Measurements from ENCODE around the gene MRPL45.
"Not testable (repeated sequence)": the region's sequence is repeated elsewhere in the genome, so short reads cannot be mapped to it uniquely, and the experiment has no call there.

The MRPL45 gene

GRCh38 chr17:38295602-38296365 lies 1.2 kb upstream of the MRPL45 start:
- DNase-seq (ENCODE audit: low spot score in 2 of 2); in situ Hi-C loops (cut with MboI; ENCODE audit: low sequenced_read_pairs); H3K4me1 ChIP-seq; H3K27me3 ChIP-seq (ENCODE audit: low read depth); H3K36me3 ChIP-seq (replicated peaks); H3K9me3 ChIP-seq; H3K4me3 ChIP-seq: not testable (repeated sequence)

GRCh38 chr17:38315497-38315896 lies 18.5 kb downstream of the MRPL45 start:
- DNase-seq (ENCODE audit: low spot score in 2 of 2): no peak
- H3K4me3 ChIP-seq: no peak overlapping the region
- no peaks in the 10 kb centered on the region for H3K27me3 ChIP-seq (ENCODE audit: low read depth)
- in situ Hi-C loops (cut with MboI; ENCODE audit: low sequenced_read_pairs): no loop called here
- no peaks in the 10 kb centered on the region for H3K9me3 ChIP-seq
- H3K36me3 ChIP-seq (replicated peaks): peaks cover 24% of the 10 kb centered on the region
- no peaks in the 10 kb centered on the region for H3K4me1 ChIP-seq

- peaks cover 31% of the 10 kb centered on the region for H3K36me3 ChIP-seq (replicated peaks)
- H3K9me3 ChIP-seq: no peaks in the 10 kb centered on the region
- no peak for DNase-seq (ENCODE audit: low spot score in 2 of 2)
- no peak overlapping the region for H3K4me3 ChIP-seq
- H3K4me1 ChIP-seq: no peaks in the 10 kb centered on the region
- H3K27me3 ChIP-seq (ENCODE audit: low read depth): no peaks in the 10 kb centered on the region
- in situ Hi-C loops (cut with MboI; ENCODE audit: low sequenced_read_pairs): no loop called here
Observed at GRCh38 chr17:38317081-38317480, 20.1 kb downstream of the MRPL45 start.

GRCh38 chr17:38320482-38320881 lies 23.5 kb downstream of the MRPL45 start:
- Histone ChIP-seq H3K36me3 (replicated peaks) (peaks cover 46% of the 10 kb centered on the region), H3K9me3 (no peaks in the 10 kb centered on the region), H3K27me3 (ENCODE audit: low read depth) (no peaks in the 10 kb centered on the region), H3K4me1 (no peaks in the 10 kb centered on the region; the same call in 1 of the 2 replicates), H3K4me3 (no peak overlapping the region)
- no peak for DNase-seq (ENCODE audit: low spot score in 2 of 2)
- in situ Hi-C loops (cut with MboI; ENCODE audit: low sequenced_read_pairs): no loop called here

GRCh38 chr17:38322156-38322779 lies 25.3 kb downstream of the MRPL45 start:
- Histone ChIP-seq H3K27me3 (ENCODE audit: low read depth) (no peaks in the 10 kb centered on the region), H3K9me3 (no peaks in the 10 kb centered on the region), H3K4me1 (no peaks in the 10 kb centered on the region; the same call in 1 of the 2 replicates), H3K4me3 (no peak overlapping the region), H3K36me3 (replicated peaks) (peaks cover 34% of the 10 kb centered on the region)
- DNase-seq (ENCODE audit: low spot score in 2 of 2): peak; percentile 16 to 83
- in situ Hi-C loops (cut with MboI; ENCODE audit: low sequenced_read_pairs): no loop called here

- H3K36me3 ChIP-seq (replicated peaks): peaks cover 33% of the 10 kb centered on the region
- no peaks in the 10 kb centered on the region; the same call in 1 of the 2 replicates for H3K4me1 ChIP-seq
- H3K9me3 ChIP-seq: no peaks in the 10 kb centered on the region
- H3K27me3 ChIP-seq (ENCODE audit: low read depth): no peaks in the 10 kb centered on the region
- no peak for DNase-seq (ENCODE audit: low spot score in 2 of 2)
- in situ Hi-C loops (cut with MboI; ENCODE audit: low sequenced_read_pairs): no loop called here
- no peak overlapping the region for H3K4me3 ChIP-seq
Observed at GRCh38 chr17:38322897-38323296, 25.9 kb downstream of the MRPL45 start.

- no peaks in the 10 kb centered on the region for H3K9me3 ChIP-seq
- H3K4me1 ChIP-seq: no peaks in the 10 kb centered on the region; the same call in 1 of the 2 replicates
- H3K27me3 ChIP-seq (ENCODE audit: low read depth): no peaks in the 10 kb centered on the region
- in situ Hi-C loops (cut with MboI; ENCODE audit: low sequenced_read_pairs): no loop called here
- no peak overlapping the region for H3K4me3 ChIP-seq
- no peak for DNase-seq (ENCODE audit: low spot score in 2 of 2)
- peaks cover 31% of the 10 kb centered on the region for H3K36me3 ChIP-seq (replicated peaks)
Observed at GRCh38 chr17:38324141-38324697, 27.3 kb downstream of the MRPL45 start.

GRCh38 chr17:38324772-38325171 lies 27.8 kb downstream of the MRPL45 start:
- Histone ChIP-seq H3K4me1 (no peaks in the 10 kb centered on the region; the same call in 1 of the 2 replicates), H3K9me3 (no peaks in the 10 kb centered on the region), H3K4me3 (no peak overlapping the region), H3K27me3 (ENCODE audit: low read depth) (no peaks in the 10 kb centered on the region), H3K36me3 (replicated peaks) (peaks cover 26% of the 10 kb centered on the region)
- no peak for DNase-seq (ENCODE audit: low spot score in 2 of 2)
- in situ Hi-C loops (cut with MboI; ENCODE audit: low sequenced_read_pairs): no loop called here

- H3K4me3 ChIP-seq: no peak overlapping the region
- no peaks in the 10 kb centered on the region for H3K9me3 ChIP-seq
- H3K4me1 ChIP-seq: no peaks in the 10 kb centered on the region; the same call in 1 of the 2 replicates
- DNase-seq (ENCODE audit: low spot score in 2 of 2): no peak
- peaks cover 24% of the 10 kb centered on the region for H3K36me3 ChIP-seq (replicated peaks)
- in situ Hi-C loops (cut with MboI; ENCODE audit: low sequenced_read_pairs): no loop called here
- H3K27me3 ChIP-seq (ENCODE audit: low read depth): no peaks in the 10 kb centered on the region
Observed at GRCh38 chr17:38325221-38325851, 28.4 kb downstream of the MRPL45 start.

GRCh38 chr17:38326996-38327792 lies 30.2 kb downstream of the MRPL45 start:
- no peak for DNase-seq (ENCODE audit: low spot score in 2 of 2)
- H3K27me3 ChIP-seq (ENCODE audit: low read depth): no peaks in the 10 kb centered on the region

GRCh38 chr17:38327936-38328335 lies 31.0 kb downstream of the MRPL45 start:
- Histone ChIP-seq H3K4me1 (no peaks in the 10 kb centered on the region; the same call in 1 of the 2 replicates), H3K27me3 (ENCODE audit: low read depth) (no peaks in the 10 kb centered on the region), H3K36me3 (replicated peaks) (peaks cover 10% of the 10 kb centered on the region), H3K9me3 (no peaks in the 10 kb centered on the region), H3K4me3 (no peak overlapping the region)
- no peak for DNase-seq (ENCODE audit: low spot score in 2 of 2)
- in situ Hi-C loops (cut with MboI; ENCODE audit: low sequenced_read_pairs): no loop called here

More at GRCh38 chr17:38326996-38327792, 30.2 kb downstream of the MRPL45 start:
- H3K4me1 ChIP-seq: no peaks in the 10 kb centered on the region; the same call in 1 of the 2 replicates
- in situ Hi-C loops (cut with MboI; ENCODE audit: low sequenced_read_pairs): no loop called here
- H3K4me3 ChIP-seq: no peak overlapping the region
- no peaks in the 10 kb centered on the region for H3K9me3 ChIP-seq
- peaks cover 15% of the 10 kb centered on the region for H3K36me3 ChIP-seq (replicated peaks)

- Histone ChIP-seq H3K4me1 (no peaks in the 10 kb centered on the region; the same call in 1 of the 2 replicates), H3K4me3 (no peak overlapping the region), H3K27me3 (ENCODE audit: low read depth) (no peaks in the 10 kb centered on the region), H3K36me3 (replicated peaks) (peaks cover 3% of the 10 kb centered on the region), H3K9me3 (no peaks in the 10 kb centered on the region)
- in situ Hi-C loops (cut with MboI; ENCODE audit: low sequenced_read_pairs): no loop called here
- no peak for DNase-seq (ENCODE audit: low spot score in 2 of 2)
Observed at GRCh38 chr17:38328620-38329019, 31.7 kb downstream of the MRPL45 start.

GRCh38 chr17:38329284-38329683 lies 32.3 kb downstream of the MRPL45 start:
- Histone ChIP-seq H3K27me3 (ENCODE audit: low read depth) (no peaks in the 10 kb centered on the region), H3K36me3 (replicated peaks) (no peaks in the 10 kb centered on the region), H3K9me3 (no peaks in the 10 kb centered on the region), H3K4me1 (no peaks in the 10 kb centered on the region; the same call in 1 of the 2 replicates), H3K4me3 (no peak overlapping the region)
- no peak for DNase-seq (ENCODE audit: low spot score in 2 of 2)
- in situ Hi-C loops (cut with MboI; ENCODE audit: low sequenced_read_pairs): no loop called here
